Mononuclear cell (primary cell): ENCODE results near the gene DTNA. TPM values are rescaled to one million over a fixed set of nuclear protein-coding genes. Genes with fewer than 3 reads are reported as not detected.

Experiments used
- H3K27me3 ChIP-seq: 2 replicates; pipeline ENCODE4 v1.6.0; 2011; ENCODE audit warnings: low read length, control low read depth; ENCODE audit not compliant: insufficient read depth
- H3K4me1 ChIP-seq: 2 replicates; pipeline ENCODE4 v1.5.1; 2011; ENCODE audit warnings: mild to moderate bottlenecking, low read length, control low read depth; ENCODE audit not compliant: insufficient read depth
- H3K4me3 ChIP-seq: 2 replicates; pipeline ENCODE4 v1.5.1; 2011; ENCODE audit warnings: mild to moderate bottlenecking, low read length, moderate library complexity
- H3K9me3 ChIP-seq: 2 replicates; pipeline ENCODE4 v1.5.1; 2011; ENCODE audit warnings: low read depth, mild to moderate bottlenecking, control low read depth, low read length
- total RNA-seq: library from RNA; depleted of rRNA; stranded (reverse); fragments of >200 nt; gene quantifications from one replicate; pipeline ENCODE4 v1.2.3, GENCODE V29; 2012

Gene DTNA
- total RNA-seq, 1 donor: 0.31 TPM

DNA sequence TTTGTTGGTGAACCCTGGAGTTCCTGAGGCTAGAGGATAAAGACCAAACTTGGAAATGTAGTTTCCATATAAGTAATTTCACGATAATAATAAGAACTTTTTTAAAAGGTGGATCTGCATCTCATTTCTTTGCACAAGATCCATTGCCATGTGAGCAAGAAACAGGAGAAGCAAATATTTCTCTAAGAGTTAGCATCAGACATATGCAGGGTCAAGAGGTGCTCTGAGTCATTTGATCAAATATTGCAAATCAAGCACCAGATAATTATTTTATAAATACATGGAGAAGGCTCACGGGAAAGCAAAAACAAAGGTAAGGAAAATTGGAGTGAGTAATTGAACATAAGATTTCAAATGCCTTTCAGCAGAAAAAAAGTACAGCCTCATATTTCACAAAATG, 118.0 kb downstream of the DTNA start:
- H3K4me3 ChIP-seq: no peak overlapping the region
- no peaks in the 10 kb centered on the region for H3K4me1 ChIP-seq
- H3K9me3 ChIP-seq: no peaks in the 10 kb centered on the region
- no peaks in the 10 kb centered on the region for H3K27me3 ChIP-seq

- no peaks in the 10 kb centered on the region for H3K9me3 ChIP-seq
- no peaks in the 10 kb centered on the region for H3K27me3 ChIP-seq
- no peak overlapping the region for H3K4me3 ChIP-seq
- H3K4me1 ChIP-seq: no peaks in the 10 kb centered on the region
Measured at GRCh38 chr18:34834897-34835296, 124.8 kb downstream of the DTNA start.

GRCh38 chr18:34835466-34835865, 125.4 kb downstream of the DTNA start:
- Histone ChIP-seq H3K4me1 (no peaks in the 10 kb centered on the region), H3K27me3 (no peaks in the 10 kb centered on the region), H3K4me3 (no peak overlapping the region), H3K9me3 (no peaks in the 10 kb centered on the region)

GRCh38 chr18:34837769-34838272, 127.7 kb downstream of the DTNA start:
- Histone ChIP-seq H3K4me1 (no peaks in the 10 kb centered on the region), H3K27me3 (no peaks in the 10 kb centered on the region), H3K9me3 (no peaks in the 10 kb centered on the region), H3K4me3 (no peak overlapping the region)

DNA sequence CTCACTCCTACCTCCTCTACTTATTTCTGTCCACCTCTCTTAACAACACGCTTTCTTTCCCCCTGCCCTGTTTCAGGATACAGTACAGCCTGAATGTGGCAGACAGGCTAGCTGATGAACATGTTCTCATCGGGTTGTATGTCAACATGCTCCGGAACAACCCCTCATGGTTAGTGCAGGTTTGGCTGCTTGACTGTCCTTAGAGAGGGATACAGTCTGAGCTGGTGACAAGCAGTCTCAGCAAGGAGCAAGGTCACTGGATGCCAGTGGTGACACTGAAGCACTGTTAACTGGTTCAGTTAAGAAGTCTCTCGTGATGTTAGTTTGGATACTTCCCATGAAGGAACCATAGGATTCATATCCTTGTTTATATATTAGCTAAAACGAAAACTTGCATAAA, 128.6 kb downstream of the DTNA start:
- Histone ChIP-seq H3K9me3 (no peaks in the 10 kb centered on the region), H3K27me3 (no peaks in the 10 kb centered on the region), H3K4me1 (no peaks in the 10 kb centered on the region), H3K4me3 (no peak overlapping the region)

DNA sequence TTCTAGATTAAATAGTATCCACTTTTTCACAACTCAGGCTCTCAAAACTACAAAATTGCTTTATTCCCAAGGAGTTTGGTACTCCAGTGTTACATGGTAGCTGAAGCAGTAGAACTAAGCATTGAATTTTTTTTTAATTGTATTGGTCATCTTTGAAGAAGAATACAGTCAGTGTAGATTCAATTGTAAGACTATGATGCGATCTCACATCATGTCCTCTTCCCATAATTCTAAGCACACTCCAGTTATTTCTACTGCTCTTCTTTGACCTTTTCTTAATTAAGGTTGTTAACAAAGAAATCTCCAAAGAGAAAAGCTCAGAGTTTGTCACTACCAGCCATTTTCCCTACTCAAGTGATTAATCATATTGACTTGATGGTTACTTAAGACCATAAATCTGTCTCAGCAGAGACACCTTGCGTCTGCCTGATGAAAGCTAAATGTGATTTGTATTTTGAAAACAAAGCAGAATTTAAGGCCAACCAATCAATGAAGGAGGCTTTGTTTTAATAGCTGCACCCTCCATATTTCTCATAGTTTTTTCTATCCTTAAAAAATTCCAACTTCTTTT, 130.2 kb downstream of the DTNA start:
- Histone ChIP-seq H3K9me3 (no peaks in the 10 kb centered on the region), H3K27me3 (no peaks in the 10 kb centered on the region), H3K4me3 (no peak overlapping the region), H3K4me1 (no peaks in the 10 kb centered on the region)

GRCh38 chr18:34841891-34842290, 131.8 kb downstream of the DTNA start:
- no peaks in the 10 kb centered on the region for H3K4me1 ChIP-seq
- no peaks in the 10 kb centered on the region for H3K9me3 ChIP-seq
- no peaks in the 10 kb centered on the region for H3K27me3 ChIP-seq
- no peak overlapping the region for H3K4me3 ChIP-seq

DNA sequence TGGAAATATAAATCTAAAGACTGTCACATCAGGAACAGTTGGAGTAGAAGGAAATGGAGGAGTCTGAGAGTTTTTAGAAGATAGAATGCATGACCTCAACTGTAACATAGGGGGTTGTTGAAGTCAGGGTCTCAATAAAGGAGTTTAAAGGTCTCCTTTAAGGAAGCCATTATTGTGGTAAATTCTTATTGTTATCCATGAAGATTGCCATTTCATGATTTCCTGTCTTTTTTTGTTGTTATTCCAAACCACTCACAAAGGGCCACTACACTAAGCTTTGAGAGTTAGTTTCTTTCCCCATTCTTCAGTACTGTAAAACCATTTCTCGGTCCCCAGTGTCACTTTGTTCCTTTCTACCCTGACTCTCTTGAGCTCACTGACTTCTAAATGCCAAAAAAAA, 134.0 kb downstream of the DTNA start:
- no peak overlapping the region for H3K4me3 ChIP-seq
- H3K27me3 ChIP-seq: no peaks in the 10 kb centered on the region
- no peaks in the 10 kb centered on the region for H3K4me1 ChIP-seq
- no peaks in the 10 kb centered on the region for H3K9me3 ChIP-seq

- Histone ChIP-seq H3K9me3 (no peaks in the 10 kb centered on the region), H3K4me3 (no peak overlapping the region), H3K4me1 (no peaks in the 10 kb centered on the region), H3K27me3 (no peaks in the 10 kb centered on the region)
Measured at GRCh38 chr18:34844732-34845459, 134.8 kb downstream of the DTNA start.

DNA sequence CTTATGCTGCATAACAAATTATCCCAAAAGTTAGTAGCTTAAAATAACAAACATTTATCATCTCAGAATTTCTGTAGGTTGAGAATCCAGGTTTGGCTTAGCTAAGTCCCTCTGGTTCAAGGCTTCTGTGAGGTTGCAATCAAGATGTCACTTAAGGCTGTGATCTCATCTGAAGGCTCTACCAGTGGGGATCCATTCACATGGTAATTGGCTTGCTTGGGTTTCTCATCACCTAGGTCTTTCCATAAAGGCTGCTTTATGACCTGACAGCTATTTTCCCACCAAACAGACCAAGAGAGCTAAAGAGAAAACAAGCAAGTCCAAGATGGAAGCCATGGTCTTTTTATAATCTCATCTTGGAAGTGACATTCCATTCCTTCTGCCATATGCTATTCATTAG, 137.3 kb downstream of the DTNA start:
- no peak overlapping the region for H3K4me3 ChIP-seq
- H3K27me3 ChIP-seq: no peaks in the 10 kb centered on the region
- H3K4me1 ChIP-seq: no peaks in the 10 kb centered on the region
- no peaks in the 10 kb centered on the region for H3K9me3 ChIP-seq

- Histone ChIP-seq H3K9me3 (no peaks in the 10 kb centered on the region), H3K4me1 (no peaks in the 10 kb centered on the region), H3K27me3 (no peaks in the 10 kb centered on the region), H3K4me3 (no peak overlapping the region)
Measured at GRCh38 chr18:34848156-34848555, 138.1 kb downstream of the DTNA start.

GRCh38 chr18:34848695-34849094, 138.6 kb downstream of the DTNA start:
- H3K4me1 ChIP-seq: no peaks in the 10 kb centered on the region
- H3K4me3 ChIP-seq: no peak overlapping the region
- H3K27me3 ChIP-seq: no peaks in the 10 kb centered on the region
- H3K9me3 ChIP-seq: no peaks in the 10 kb centered on the region

- H3K4me3 ChIP-seq: no peak overlapping the region
- peaks cover 8% of the 10 kb centered on the region for H3K4me1 ChIP-seq
- H3K27me3 ChIP-seq: no peaks in the 10 kb centered on the region
- H3K9me3 ChIP-seq: no peaks in the 10 kb centered on the region
Measured at GRCh38 chr18:34857320-34857719, 147.2 kb downstream of the DTNA start.

- Histone ChIP-seq H3K9me3 (no peaks in the 10 kb centered on the region), H3K4me1 (peaks cover 8% of the 10 kb centered on the region), H3K4me3 (no peak overlapping the region), H3K27me3 (no peaks in the 10 kb centered on the region)
Measured at GRCh38 chr18:34858188-34858587, 148.1 kb downstream of the DTNA start.

- Histone ChIP-seq H3K27me3 (no peaks in the 10 kb centered on the region), H3K9me3 (no peaks in the 10 kb centered on the region), H3K4me1 (peaks cover 8% of the 10 kb centered on the region), H3K4me3 (no peak overlapping the region)
Measured at GRCh38 chr18:34859496-34859895, 149.4 kb downstream of the DTNA start.

- no peak overlapping the region for H3K4me3 ChIP-seq
- H3K4me1 ChIP-seq: peaks cover 8% of the 10 kb centered on the region
- no peaks in the 10 kb centered on the region for H3K27me3 ChIP-seq
- H3K9me3 ChIP-seq: no peaks in the 10 kb centered on the region
Measured at GRCh38 chr18:34862561-34862960, 152.5 kb downstream of the DTNA start.
